Caco-2 (cell line): Measurements from ENCODE around the gene PCGF3. TPM values are rescaled to one million over a fixed set of nuclear protein-coding genes. Genes with fewer than 3 reads are reported as not detected.

ENCODE experiments used
- BruUV-seq: library from RNA; stranded (reverse); fragments of 400-500 nt; replicated peaks from 2 replicates; lab custom pipeline; 2021; lab: Mats Ljungman, UMichigan
- CTCF ChIA-PET: fragments of 300-600 bp; sonication (Branson Sonifier 250); formaldehyde crosslinking; loops from one replicate; lab custom pipeline; 2022; ENCODE audit warnings: antibody characterized with exemption; lab: Charles Lee
- POLR2A ChIA-PET: fragments of 300-600 bp; sonication (Branson Sonifier 250); formaldehyde crosslinking; loops from one replicate; lab custom pipeline; 2022; ENCODE audit warnings: antibody characterized with exemption; lab: Charles Lee
- DNase-seq, 2 experiments: peaks; one replicate each; pipeline versions ENCODE4 v3.0.0 to v3.0.0-alpha.2; 2020 to 2022
- H3K27me3 ChIP-seq: replicated peaks from 2 replicates; pipeline ENCODE4 v1.6.0; 2011; ENCODE audit warnings: low read length; ENCODE audit not compliant: control insufficient read depth, insufficient read depth
- H3K36me3 ChIP-seq: 2 replicates; pipeline ENCODE4 v1.5.1; 2011; ENCODE audit warnings: low read length; ENCODE audit not compliant: control insufficient read depth, insufficient read depth
- H3K4me1 ChIP-seq: fragments of 250-450 bp; sonication (Bioruptor Pico); 2 replicates; pipeline ENCODE4 v1.5.1; 2020; ENCODE audit warnings: mild to moderate bottlenecking
- H3K4me3 ChIP-seq: 2 replicates; pipeline ENCODE4 v1.5.1; 2011; ENCODE audit warnings: low read depth, mild to moderate bottlenecking, control low read depth, low read length
- H3K9me3 ChIP-seq: fragments of 250-450 bp; sonication (Bioruptor Pico); 2 replicates; pipeline ENCODE4 v1.5.1; 2020; ENCODE audit warnings: mild to moderate bottlenecking, moderate library complexity
- H3K27ac Mint-ChIP-seq: one replicate; pipeline ENCODE4 v1.8.0; 2022; ENCODE audit warnings: mixed read lengths; ENCODE audit not compliant: unreplicated experiment
- H3K27me3 Mint-ChIP-seq: one replicate; pipeline ENCODE4 v1.8.0; 2022; ENCODE audit warnings: mixed read lengths; ENCODE audit not compliant: insufficient read depth, unreplicated experiment
- H3K36me3 Mint-ChIP-seq: one replicate; pipeline ENCODE4 v1.8.0; 2022; ENCODE audit warnings: mild to moderate bottlenecking, mixed read lengths; ENCODE audit not compliant: insufficient read depth, unreplicated experiment
- H3K4me1 Mint-ChIP-seq: one replicate; pipeline ENCODE4 v1.8.0; 2022; ENCODE audit warnings: low read depth, mixed read lengths; ENCODE audit not compliant: unreplicated experiment
- H3K4me3 Mint-ChIP-seq: one replicate; pipeline ENCODE4 v1.8.0; 2022; ENCODE audit warnings: mild to moderate bottlenecking, moderate library complexity, mixed read lengths; ENCODE audit not compliant: unreplicated experiment
- H3K9me3 Mint-ChIP-seq: one replicate; pipeline ENCODE4 v1.8.0; 2022; ENCODE audit warnings: mixed read lengths; ENCODE audit not compliant: unreplicated experiment
- intact Hi-C: fragments of 100-400 bp; cut with micrococcal nuclease; formaldehyde crosslinking; loops from one replicate; pipeline ENCODE4 v1.10.0; 2022; ENCODE audit not compliant: unreplicated experiment
- total RNA-seq: library from RNA; stranded (reverse); gene quantifications from 2 replicates; pipeline ENCODE4 v1.2.3, GENCODE V29; 2022
- TF ChIP-seq, protein P1 (sequence below), 2 experiments: fragments of 200-600 bp in 1 of 2; IDR thresholded peaks; 1 replicate in 1 of 2; 2 replicates in 1 of 2; pipeline versions ENCODE4 v1.5.1 to v1.8.0; 2011 to 2022; ENCODE audit warnings: antibody characterized with exemption in 1 of 2, control low read depth in 1 of 2, inconsistent platforms in 1 of 2, low read depth in 1 of 2, low read length in 1 of 2, mild to moderate bottlenecking in 1 of 2, moderate library complexity in 1 of 2; ENCODE audit not compliant: insufficient read depth in 1 of 2, severe bottlenecking in 1 of 2, unreplicated experiment in 1 of 2

Gene PCGF3
- total RNA-seq, 1 experiment from 2014 or later = 38.0 TPM

DNA sequence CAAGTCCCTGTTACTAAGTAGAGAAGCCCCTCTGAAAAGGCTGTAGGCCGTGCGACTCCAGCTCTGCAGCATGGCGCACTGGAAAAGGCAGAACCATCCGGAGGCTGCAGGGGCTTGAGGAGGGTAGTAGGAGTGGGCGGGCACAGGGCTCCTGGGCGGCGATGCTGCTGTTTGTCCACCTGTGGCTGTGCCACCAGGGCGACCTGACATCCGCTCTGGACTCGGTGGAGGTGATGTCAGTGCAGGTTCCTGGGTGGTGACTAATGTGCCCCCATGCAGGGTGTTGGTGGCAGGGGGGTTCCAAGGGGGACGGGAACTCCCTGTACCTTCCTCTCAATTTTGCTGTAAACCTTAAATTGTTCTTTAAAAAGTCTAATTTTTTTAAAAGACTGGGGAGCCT lies 58.3 kb downstream of the PCGF3 start:
- peaks cover 9% of the 10 kb centered on the region for H3K9me3 Mint-ChIP-seq
- no peak overlapping the region for H3K4me3 ChIP-seq
- H3K36me3 ChIP-seq = peaks cover 5% of the 10 kb centered on the region
- intact Hi-C loops = no loop called here
- no peaks in the 10 kb centered on the region for H3K4me1 ChIP-seq
- H3K27ac Mint-ChIP-seq = peak overlapping the region; percentile 6
- no TSS peak for BruUV-seq
- CTCF ChIA-PET = no interaction called here
- no peaks in the 10 kb centered on the region for H3K9me3 ChIP-seq
- peaks cover 82% of the 10 kb centered on the region for H3K36me3 Mint-ChIP-seq
- H3K4me1 Mint-ChIP-seq = peaks cover 14% of the 10 kb centered on the region
- no peaks in the 10 kb centered on the region for H3K27me3 ChIP-seq
- POLR2A ChIA-PET = no interaction called here
- H3K27me3 Mint-ChIP-seq = no peaks in the 10 kb centered on the region
- no peak for DNase-seq
- no peak overlapping the region for H3K4me3 Mint-ChIP-seq
- TF ChIP-seq, protein P1, sequence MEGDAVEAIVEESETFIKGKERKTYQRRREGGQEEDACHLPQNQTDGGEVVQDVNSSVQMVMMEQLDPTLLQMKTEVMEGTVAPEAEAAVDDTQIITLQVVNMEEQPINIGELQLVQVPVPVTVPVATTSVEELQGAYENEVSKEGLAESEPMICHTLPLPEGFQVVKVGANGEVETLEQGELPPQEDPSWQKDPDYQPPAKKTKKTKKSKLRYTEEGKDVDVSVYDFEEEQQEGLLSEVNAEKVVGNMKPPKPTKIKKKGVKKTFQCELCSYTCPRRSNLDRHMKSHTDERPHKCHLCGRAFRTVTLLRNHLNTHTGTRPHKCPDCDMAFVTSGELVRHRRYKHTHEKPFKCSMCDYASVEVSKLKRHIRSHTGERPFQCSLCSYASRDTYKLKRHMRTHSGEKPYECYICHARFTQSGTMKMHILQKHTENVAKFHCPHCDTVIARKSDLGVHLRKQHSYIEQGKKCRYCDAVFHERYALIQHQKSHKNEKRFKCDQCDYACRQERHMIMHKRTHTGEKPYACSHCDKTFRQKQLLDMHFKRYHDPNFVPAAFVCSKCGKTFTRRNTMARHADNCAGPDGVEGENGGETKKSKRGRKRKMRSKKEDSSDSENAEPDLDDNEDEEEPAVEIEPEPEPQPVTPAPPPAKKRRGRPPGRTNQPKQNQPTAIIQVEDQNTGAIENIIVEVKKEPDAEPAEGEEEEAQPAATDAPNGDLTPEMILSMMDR (IDR thresholded peaks at IDR 0.05; ENCODE audit: insufficient read depth in 1 of 2, low read depth in 1 of 2, low read length in 1 of 2, severe bottlenecking in 1 of 2, unreplicated experiment in 1 of 2) = no peak

DNA sequence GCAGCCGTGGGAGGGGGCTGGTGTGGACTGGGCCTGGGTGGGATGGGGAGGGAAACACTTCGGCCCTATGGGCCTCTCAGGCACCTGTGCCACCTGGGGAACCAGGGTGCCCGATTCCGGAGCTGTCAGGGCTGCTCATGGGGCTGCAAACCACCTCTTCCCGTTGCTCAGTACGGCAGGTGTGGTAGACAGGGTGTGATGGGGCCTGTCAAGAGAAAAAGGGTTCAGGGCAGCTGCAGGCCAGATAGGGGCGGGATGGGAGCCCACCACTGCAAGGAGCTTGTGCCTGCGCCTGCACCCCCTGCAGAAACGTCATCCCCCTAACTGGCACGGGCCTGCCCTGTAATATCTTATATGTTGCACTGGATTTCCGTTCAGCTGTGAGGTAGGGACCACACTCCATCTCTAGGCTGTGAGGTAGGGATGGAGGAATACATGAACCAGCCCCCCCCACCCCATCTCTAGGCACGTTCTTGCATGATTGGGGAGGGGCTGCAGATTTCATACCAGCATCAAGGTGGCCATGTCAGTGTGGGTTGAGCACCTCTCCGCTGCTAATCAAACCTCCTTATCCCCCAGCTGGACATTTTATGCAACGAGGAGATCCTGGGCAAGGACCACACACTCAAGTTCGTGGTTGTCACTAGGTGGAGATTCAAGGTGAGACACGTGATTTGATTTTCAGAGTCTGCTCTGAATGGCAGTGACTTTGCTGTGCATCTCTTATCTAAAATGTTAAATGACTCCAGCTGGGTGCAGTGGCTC lies 59.0 kb downstream of the PCGF3 start:
- intact Hi-C loops = no loop called here
- H3K27ac Mint-ChIP-seq = no peak overlapping the region
- CTCF ChIA-PET = no interaction called here

DNA sequence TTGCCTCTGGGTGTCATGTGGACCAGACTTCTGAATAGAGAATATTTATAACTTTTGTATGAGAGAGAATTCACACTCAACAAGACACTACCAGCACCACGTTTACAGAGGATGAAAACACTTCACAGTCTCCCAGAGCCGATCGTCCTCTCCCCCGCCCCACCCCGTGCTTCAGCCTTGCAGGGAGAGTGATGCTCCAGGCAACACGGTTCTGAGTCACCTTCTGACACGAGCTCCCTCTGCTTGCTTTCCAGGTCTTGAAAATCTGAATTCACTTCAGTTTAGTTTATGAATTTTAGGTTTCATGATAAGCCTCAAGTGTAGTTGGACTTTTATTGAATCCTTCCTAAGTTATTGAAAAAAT lies 60.5 kb downstream of the PCGF3 start:
- Histone ChIP-seq H3K27me3 (no peaks in the 10 kb centered on the region), H3K9me3 (no peaks in the 10 kb centered on the region), H3K36me3 (peaks cover 6% of the 10 kb centered on the region), H3K4me3 (no peak overlapping the region), H3K4me1 (no peaks in the 10 kb centered on the region)
- H3K4me3 Mint-ChIP-seq = peak overlapping the region; percentile 28
- H3K36me3 Mint-ChIP-seq = peaks cover 84% of the 10 kb centered on the region
- peak overlapping the region; percentile 78 for H3K27ac Mint-ChIP-seq
- H3K4me1 Mint-ChIP-seq = peaks cover 14% of the 10 kb centered on the region
- peak in 1 of 2 experiments; percentile 41 for DNase-seq
- intact Hi-C loops = no loop called here
- no peaks in the 10 kb centered on the region for H3K9me3 Mint-ChIP-seq
- CTCF ChIA-PET = no interaction called here
- POLR2A ChIA-PET = no interaction called here
- BruUV-seq = no TSS peak
- H3K27me3 Mint-ChIP-seq = no peaks in the 10 kb centered on the region
- TF ChIP-seq, protein P1 (IDR thresholded peaks at IDR 0.05; ENCODE audit: insufficient read depth in 1 of 2, low read depth in 1 of 2, low read length in 1 of 2, severe bottlenecking in 1 of 2, unreplicated experiment in 1 of 2) = no peak

More for the DNA sequence above, 59.0 kb downstream of the PCGF3 start:
- Mint-ChIP-seq H3K36me3 (peaks cover 88% of the 10 kb centered on the region), H3K27me3 (no peaks in the 10 kb centered on the region), H3K9me3 (peaks cover 7% of the 10 kb centered on the region), H3K4me1 (peaks cover 14% of the 10 kb centered on the region), H3K4me3 (no peak overlapping the region)
- Histone ChIP-seq H3K4me3 (no peak overlapping the region), H3K9me3 (no peaks in the 10 kb centered on the region), H3K36me3 (peaks cover 6% of the 10 kb centered on the region), H3K4me1 (no peaks in the 10 kb centered on the region), H3K27me3 (no peaks in the 10 kb centered on the region)
- no peak for DNase-seq
- TF ChIP-seq, protein P1 (IDR thresholded peaks at IDR 0.05; ENCODE audit: insufficient read depth in 1 of 2, low read depth in 1 of 2, low read length in 1 of 2, severe bottlenecking in 1 of 2, unreplicated experiment in 1 of 2) = no peak
- no TSS peak for BruUV-seq
- POLR2A ChIA-PET = interaction anchor here (0.5 kb wide), 1 partner anchor 64 kb away, joined by 3 read pairs; no protein-coding TSS in a partner anchor
